ENCODE data around the gene PLPPR1.
"Not testable (repeated sequence)": the region's sequence is repeated elsewhere in the genome, so short reads cannot be mapped to it uniquely, and the experiment has no call there.

PLPPR1 gene

DNA sequence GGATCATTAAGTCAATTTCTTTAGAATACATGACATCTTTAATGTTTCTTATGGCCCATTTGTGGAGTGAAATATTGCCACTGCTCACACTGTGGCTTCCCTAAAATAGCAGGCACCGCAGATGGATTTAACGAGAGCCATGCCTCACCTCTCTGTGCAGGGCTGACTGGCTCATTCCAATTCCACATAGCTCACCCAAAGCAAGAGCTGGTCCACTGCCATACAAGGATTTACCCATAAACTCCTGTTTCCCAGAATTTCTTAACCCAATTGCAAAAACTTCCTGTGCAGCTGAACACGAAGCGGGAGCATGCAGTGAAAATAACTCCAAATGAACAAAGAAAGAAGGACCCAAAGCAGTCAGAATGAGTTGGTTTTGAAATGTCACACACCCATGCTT is 196.7 kb downstream of the PLPPR1 start:
- no peak for DNase-seq

DNA sequence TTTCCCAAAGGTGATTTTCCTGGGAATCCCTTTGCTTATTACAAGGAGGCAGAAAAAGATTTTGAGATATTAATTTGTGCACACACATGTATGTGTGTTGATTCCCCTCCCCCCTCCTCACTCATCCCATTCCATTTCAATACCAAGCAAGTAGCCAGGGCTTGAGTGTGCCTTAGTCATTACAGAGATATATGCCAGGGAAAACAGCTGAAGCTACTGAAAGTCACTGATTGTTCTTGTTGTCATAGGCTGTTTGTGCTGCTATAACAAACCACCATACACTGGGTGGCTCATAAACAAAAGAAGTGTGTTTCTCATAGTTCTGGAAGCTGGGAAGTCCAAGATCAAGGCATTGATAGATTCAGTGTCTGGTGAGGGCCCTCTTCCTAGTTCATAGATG is 197.6 kb downstream of the PLPPR1 start:
- DNase-seq, result no peak

DNA sequence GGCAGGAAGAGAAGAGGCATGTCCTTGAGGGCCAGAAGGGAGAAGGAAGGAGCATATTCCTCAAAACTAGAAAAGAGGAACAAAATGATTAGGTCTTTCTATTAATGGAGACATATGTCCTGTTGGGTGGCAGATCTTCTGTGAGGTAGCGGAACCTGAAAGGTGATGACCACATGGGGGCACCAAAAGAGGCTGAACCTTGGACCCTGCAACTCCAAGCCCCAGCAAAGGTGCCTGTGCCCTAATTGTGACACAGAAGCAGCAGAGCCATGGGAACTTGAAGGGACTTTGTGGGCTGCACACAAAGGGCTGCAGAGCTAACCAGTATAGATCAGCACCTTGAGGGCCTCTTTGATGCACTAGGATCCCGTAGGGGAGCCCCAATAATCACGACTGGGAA is 198.3 kb downstream of the PLPPR1 start:
- DNase-seq, result peak; percentile 1

DNA sequence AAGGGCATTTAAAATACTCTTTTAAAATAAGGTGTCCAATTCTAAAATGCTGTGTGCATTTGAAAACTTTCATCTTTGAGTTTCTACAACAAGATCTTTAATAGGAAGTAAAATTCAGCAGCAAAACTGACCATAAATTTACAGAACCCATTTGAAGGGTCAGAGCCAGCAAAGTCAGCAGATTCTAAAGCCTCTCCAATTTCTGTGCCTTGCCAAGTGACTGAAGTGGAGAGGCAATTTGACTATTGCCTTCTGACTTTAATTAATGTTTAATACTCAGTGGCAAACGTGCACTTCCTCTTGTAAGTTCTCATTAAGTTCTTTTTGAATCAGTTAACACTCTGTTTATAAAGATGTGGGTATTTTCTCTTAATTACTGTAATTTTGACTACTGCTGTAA is 201.1 kb downstream of the PLPPR1 start:
- DNase-seq, result no peak

DNA sequence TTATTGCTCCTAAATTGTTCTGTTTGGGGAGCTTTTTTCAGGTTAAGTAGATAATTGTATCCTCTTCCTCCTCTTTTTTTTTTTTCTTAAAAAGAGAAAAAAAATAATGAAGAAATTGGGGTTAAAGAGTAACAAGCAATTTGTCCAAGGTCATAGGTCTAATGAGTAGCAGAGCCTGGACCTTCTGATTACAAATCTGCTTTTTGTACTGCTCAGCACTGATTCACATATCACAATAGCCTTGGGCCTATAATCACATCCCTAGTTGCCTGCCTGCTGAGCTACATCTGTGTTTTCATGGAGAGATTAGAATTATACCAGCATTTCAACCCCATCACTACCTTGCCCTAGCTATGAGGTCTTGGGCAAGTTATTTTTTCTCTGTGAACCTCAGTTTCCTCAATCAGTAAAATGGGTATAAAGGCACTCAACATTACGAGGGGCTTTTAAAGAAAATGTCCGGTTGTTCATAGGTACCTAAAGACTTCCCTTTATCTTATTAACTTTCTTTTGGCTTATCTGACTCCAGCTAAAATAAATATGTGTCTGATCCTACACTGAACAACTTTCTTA is 204.0 kb downstream of the PLPPR1 start:
- no peak for DNase-seq

DNA sequence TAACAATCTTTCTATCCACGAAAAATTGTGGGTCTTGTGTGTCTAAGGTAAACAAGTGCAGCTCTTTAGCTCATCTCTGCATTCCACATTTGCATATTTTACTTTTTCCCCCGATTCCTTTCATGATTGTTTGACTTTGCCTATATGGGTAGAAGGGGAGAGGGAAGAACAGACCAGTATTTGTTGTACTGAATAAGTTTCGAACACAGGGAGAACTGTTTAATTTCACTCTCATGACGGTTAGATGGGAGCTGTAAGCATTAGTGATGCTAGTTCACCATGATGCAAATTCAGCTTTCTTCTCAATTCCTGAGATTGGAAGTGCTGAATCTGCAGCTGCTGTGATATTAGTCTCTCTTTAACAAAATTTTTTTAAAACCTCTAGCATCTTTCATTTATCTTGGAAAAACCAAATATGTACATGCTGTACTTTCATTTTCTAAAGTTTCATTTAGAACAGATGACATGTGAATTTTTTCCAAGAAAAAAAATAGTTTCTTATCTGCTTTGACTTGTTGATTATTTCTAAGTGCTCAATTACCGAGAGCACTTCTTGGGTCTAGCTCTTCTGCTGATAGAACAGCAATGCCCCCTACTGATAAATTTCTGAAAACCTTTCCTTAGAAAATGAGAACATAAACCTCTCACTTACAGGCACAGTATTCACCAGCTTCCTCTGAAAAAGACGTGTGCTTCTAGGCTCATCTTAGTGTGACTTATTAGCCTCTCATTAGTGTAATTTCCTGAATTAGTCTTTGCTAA is 206.8 kb downstream of the PLPPR1 start:
- peak; percentile 40 for DNase-seq

DNA sequence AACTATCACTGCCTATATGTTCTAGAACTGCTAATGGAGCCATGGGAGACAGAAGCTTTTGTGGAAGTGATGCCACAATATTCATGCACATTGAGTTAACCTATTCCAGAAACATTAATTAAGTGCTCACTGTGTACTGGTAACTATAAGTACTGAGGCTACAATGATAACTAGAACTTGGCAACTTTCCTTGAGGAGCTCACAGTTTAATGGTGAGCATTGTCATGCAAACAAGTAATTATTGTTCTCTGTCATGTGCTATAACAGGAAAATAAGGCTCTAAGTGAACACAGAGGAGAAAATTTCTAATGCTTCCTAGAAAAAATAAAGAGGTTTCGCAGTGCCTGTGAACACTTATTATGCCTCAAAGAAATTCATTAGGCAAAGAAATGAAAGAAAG is 214.1 kb downstream of the PLPPR1 start:
- no peak for DNase-seq

DNA sequence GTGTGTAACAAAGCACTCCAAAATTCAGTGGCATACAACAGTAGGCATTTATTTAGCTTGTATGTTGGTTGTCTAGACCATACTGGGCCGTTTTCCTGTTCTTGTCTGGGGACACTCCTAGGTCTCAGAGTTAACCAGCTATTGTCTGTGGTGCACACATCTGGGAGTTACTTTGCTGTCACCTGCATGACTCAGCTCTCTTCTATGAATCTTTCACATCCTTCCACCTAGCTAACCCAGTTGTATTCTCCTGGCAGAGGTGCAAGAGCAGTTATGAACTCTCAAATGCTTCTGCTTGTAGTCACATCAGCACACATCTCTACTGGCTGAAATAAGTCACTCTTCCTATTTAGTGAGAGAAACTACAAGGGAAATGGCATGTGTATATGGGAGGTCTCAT is 218.2 kb downstream of the PLPPR1 start:
- no peak for DNase-seq

DNA sequence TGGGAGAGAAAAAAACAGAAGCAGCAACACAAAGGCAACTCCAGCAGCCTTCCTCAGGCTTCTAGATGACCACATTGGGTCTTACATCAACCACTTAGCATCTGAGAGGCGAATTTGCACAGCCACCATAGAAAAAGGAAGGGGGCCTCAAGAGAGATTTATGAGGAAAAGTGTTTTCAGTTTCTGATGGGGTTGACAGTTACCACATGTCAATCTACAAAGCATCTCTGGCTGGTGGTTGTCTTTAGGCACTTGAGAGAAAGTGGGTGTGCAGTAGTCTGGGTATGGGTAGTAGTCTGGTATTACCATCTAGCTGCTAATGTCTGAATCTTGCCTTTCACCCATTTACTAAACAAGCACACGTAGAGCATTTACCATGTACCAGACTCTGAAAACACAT is 218.8 kb downstream of the PLPPR1 start:
- no peak for DNase-seq

DNA sequence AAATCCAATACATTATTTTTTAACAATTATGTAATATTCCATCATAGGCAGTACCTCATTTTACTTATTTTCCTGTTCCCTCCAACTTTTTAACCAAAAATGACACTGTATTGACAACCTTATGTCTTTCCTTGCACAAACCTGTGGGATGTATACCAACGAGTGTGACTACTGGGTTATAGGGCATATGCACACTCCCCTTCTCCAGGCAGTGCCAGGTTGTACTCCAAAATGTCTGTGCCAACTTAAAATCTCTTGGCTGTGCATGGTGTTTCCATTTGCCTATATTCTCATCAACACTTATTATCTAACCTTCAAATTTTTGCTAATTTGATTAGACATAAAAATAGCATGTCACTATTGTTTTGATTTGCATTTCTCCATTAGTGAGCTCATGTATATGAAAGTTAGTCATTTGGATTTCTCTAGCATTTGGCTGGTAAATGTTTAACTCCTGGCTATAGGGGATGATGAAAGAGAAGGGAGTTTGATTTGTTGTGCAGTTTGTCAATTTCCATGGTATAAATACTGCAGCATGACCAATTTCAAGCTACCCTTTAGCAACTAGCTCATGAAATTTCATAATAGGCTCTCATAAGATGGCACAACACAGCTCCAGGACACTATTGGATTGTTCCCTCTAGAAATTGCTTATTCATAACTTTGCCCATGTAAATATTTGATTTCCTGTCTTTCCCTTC is 226.4 kb downstream of the PLPPR1 start:
- no peak for DNase-seq

DNA sequence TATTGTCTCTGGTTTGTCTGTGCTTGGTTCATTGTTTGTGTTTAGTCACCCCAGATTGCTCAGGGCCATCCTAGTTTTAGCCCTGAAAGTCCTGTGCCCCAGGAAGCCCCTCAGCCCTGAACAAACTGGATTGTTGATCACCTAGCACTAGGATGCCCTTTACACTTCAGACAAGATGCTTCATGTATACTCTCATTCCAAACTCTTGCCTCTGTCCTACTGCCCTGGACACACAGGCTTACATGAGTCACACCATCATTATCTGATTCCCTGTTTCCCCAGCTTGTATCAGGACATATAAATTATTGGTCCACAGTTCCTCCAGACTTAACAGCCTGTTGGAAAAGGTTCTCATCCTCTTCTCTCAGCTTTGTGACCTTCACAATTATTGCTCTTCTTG is 236.2 kb downstream of the PLPPR1 start:
- no peak for DNase-seq

DNA sequence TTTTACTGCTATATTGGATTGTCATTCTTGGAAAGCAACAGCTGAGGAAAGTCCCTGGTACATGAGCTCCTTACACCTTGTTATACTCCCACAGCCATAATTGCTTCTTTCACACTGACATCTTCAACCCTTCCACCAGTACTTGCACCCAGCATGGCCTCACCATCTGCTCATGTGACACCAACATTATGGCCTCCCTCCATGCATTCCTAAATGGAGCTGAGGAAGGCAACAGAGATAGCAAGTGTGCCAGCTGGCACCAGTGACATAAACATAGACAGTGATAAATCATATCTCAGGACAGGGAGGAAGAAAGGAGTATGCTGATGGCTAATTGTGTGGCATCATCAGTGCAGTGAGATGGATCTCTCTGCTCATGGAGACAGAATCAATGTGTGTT is 236.7 kb downstream of the PLPPR1 start:
- no peak for DNase-seq

DNA sequence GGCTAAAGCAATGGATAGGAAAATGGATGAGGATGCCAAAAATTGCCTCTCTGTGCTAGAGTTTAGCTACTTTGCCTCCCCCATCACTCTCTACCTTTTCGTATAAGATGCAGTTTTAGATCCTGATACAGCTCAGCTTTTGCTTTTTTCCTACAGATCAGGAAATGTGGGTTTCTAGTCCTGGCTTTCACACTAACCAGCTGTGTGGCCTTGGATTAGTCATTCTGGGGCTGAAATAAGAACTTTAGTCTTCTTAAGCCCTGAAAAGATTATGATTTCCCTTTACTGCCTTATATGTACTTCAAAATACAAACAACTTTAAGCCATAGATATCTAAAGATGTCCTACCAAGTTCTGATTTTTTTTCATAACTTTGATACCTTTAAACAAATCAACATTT is 239.9 kb downstream of the PLPPR1 start:
- DNase-seq, result no peak

DNA sequence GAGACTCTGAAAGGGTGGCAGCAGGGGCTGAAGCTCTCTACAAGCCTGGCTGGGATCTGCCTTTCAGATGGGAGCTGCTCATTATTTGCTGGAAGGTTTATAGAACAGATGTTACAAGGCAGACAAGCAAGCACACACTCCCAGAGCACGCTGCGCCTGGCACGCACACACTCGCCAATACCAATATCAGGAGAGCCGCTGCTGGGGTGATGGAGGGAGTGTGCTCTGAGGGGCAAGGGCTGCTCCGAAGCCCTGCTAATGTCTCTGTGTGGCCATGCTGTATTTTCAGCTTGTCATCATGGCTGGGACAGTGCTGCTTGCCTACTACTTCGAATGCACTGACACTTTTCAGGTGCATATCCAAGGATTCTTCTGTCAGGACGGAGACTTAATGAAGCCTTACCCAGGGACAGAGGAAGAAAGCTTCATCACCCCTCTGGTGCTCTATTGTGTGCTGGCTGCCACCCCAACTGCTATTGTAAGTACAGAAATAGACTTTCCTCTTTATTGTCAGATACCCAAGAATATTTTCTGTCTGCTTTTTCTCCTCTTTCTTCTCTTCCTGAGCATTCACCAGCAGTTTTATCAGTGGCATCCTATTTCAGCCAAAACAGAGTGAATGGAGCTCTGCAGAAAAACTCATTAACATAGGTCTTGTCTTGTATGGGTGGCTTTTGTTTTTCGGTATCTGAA is 241.2 kb downstream of the PLPPR1 start:
- no peak for DNase-seq

DNA sequence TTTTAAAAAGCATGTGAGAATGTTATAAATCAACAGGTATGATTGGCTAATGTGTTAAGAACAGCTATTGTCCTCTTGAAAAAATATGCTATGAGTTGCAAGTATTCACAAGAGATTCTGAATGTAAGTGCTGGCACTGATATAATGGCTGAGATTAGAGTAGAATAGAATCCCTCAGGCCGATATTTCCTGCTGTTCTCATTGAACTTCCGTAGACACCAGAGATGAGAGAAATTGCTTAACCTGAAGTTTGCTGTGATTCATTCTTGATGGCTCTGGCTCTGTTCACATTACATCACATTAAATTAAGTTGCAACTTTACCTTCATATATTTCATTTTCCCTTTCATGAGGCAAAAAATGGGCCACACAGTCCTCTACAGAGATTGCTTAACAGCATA is 241.8 kb downstream of the PLPPR1 start:
- DNase-seq, result no peak

DNA sequence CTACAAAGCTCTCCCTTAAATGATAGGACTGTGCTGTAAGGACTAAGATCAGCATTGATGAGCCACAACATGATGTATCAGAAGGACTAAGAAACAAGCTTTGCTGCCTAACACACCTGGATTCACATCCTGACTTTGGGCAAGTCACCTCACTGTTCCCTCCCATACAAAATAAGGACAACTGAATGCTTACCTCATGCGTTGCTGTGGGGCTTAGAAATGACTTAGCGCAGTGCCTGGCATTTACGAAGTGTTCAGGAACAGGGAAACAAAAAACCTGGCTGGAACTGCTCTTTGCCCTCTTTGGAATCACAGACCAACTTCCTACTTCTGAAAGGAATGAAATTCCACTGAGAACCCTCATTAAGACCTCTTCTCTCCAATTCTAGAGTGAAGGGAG is 242.6 kb downstream of the PLPPR1 start:
- DNase-seq, result no peak

DNA sequence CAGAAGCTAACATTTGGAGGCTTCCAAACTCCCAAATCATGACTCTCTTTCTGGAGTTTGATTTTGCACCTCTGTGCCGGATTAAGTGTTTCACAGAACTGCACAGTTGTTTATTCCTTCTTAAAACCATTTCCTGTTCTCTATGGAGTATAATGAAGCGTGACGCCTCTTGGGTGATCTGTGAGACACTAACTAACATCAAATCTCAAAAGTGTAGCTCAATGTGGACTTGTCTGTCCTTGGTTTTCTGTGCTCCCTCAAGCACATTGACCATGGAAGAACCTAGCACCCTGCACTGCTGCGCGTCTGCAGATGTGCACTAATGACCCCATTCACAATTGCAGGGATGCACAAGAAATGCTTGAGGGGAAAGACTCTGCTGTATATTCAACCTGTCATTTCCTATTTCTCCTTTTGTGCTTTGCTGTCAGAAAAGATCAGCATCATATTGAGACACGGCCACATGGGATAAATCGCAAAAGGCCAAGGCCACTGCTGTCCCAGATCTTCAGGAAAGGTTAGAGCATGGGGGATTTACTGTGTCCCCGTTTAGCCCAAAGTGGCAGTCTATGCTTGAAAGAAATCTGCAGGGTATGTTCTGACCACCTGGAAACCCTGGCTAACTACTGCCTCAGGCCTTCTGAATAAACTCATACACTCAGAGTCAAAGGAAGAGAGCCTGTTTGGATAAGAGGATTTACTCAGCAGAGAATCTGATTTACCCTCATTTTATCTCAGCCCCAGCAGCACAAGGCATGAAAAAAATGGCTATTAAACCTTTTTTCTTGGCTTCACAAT is 246.6 kb downstream of the PLPPR1 start:
- DNase-seq, result no peak

DNA sequence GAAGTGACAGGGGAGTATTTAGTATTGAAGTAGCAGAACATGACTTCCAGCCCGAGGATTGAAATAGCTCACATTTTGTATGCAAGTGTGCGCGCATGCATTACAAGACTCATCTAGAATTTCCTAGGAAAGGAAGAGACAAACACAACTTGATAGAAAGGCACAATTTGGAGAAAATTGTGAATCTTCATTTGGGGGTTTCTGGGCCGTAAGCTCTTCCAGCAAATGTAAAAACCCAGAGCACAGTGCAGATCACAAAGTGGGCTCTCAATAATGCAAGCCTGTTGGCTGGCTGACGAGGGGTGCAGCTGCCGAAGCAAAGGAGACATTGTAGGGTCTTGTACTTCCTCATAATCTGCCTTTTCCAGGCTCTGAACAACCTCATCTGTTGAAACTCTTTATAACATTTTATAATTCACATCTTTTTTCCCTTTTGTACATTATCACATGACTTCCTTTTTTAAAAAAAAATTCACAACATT is 247.3 kb downstream of the PLPPR1 start:
- DNase-seq, result no peak

DNA sequence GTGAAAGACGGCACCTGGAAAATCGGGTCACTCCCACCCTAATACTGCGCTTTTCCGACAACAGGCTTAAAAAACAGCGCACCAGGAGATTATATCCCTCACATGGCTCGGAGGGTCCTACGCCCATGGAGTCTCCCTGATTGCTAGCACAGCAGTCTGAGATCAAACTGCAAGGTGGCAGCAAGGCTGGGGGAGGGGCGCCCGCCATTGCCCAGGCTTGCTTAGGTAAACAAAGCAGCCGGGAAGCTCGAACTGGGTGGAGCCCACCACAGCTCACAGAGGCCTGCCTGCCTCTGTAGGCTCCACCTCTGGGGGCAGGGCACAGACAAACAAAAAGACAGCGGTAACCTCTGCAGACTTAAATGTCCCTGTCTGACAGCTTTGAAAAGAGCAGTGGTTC is 262.5 kb downstream of the PLPPR1 start:
- not testable (repeated sequence) for DNase-seq

DNA sequence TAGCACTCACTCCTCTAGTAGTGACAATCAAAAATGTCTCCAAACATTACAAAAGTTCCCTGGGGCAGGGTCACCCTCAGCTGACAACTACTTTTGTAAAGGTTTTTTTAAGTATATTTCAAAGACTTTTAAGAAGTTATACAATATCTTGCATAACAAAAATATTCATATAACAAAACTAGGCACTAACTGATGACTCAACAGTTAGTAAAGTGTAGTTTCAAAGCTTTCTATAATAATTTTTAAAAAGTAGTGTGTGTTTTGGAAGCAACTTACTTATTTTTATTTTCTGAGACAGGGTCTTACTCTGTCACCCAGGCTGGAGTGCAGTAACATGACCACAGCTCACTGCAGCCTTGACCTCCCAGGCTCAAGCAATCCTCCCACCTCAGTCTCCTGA is 271.4 kb downstream of the PLPPR1 start:
- no peak for DNase-seq

DNA sequence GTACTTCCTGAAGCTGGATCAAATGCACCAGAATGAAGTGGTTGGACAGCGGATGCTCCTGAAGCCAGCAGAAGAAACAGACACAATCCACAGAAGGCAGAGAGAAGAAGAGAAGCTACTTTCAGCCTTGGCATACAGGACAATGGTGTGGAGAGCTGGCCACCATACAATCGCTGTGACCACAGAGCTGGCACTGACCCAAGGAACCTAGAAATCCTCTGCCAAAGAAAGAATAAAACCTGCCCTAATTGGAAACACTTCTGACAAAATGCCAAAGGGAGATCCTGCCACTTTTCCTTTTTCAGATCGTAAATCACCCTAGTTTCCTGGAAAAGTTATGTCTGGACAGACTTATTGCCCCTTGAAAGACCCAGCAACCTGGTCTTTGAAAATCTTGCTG is 278.5 kb downstream of the PLPPR1 start:
- no peak for DNase-seq

DNA sequence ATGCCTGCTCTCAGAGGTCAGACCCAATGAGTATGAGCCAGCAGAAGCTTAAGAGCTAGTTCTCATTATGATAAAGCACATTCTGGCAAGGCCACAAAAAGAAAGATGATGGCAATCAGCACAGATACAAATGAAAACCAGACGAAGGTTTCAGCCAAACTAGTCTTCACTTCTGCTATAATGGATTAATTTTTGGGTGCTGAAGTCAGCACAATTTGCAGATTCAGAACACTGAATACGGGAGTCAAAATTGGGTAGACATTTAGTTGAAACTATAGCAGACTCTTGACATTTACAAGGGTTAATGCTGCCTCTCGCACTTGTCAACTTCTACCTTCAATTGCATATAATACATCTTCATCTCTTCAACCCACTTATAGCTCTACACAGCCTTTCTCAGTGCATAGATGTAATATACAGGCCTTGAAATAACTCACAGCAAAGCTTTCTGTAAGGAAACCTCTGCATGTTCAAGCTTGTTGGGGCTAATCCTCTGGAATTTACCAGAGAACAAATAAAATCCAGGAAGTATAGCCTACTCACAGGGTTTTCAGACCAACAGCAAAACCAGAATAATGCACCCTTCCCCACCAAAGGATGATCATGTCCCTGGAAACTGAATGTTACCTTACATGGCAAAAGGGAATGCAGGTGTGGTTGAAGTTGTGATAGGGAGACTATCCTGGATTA is 279.1 kb downstream of the PLPPR1 start:
- no peak for DNase-seq

All from hematopoietic multipotent progenitor cell treated with erythropoietin and hydrocortisone succinate and interleukin-3 and kit ligand, for 4 days (in vitro differentiated cells).